ENCODE results near the gene FANCC.

The FANCC gene

DNA sequence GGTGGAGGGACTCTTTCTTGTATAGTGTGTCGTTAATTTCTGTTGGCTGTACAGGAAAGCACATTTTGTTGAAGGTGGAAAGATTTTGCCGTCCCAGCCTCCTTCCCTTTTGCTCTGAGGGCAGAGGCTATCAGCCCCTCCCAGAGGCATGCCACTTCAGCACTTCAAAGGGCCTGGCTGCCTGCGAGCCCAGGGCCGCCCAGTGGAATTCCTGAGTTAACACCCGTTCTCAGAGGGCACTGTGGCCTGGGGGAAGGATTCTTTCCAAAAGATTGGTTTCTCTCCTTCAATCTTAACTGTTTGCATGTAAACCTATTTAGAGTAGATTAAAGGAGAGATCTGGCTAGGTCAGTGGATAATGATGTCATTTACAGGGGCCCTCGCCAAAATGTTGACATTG lies 238.6 kb downstream of the FANCC start:
- DNase-seq: no peak

DNA sequence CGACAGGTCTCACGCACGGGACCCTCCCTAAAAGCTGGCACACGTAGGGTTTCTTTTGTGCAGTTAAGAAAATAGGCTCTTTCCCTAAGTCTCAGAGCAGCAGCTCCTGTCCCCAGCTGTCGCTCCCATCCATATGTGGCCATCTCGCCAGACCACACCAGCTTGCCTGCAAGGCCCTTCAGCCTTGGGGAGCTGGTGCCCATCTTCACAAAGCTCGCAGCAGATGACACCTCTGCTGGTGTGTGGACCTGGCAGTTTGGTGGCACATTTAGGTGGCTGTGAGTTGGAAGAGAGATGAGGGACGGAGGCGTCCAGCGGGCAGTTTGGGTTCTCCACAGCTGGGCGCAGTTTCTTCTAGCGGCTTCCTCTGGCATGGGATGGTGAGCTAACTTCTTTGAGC lies 239.0 kb downstream of the FANCC start:
- no peak for DNase-seq

DNA sequence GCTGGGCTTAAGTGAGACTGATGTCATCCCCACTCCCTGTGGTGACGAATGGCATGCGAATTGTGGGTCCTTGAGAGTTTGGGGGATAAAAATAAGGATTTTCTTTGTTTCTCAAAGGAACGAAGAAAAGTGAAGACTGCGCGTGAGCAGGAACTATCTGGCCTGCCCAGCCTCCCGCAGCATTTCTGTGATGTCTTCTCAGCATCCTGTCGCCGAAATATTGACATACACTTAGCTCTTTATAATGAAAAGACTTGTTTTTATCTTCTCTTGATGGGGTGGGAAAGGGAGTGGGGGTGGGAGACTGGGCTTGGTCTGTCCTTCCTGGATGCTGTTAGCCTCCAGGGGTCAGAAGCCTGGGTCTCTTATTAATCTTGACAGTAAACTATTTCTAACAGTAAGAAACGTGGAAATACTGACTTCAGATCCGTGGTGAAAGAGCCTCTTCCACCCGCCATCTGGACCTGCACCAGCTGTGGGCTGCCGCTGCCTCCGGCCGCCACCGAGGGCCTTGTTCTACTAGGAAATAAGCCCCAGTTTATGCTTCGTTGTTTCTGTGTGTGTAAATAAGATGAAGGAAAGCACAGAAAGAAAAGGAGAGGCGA lies 239.6 kb downstream of the FANCC start:
- DNase-seq: no peak

DNA sequence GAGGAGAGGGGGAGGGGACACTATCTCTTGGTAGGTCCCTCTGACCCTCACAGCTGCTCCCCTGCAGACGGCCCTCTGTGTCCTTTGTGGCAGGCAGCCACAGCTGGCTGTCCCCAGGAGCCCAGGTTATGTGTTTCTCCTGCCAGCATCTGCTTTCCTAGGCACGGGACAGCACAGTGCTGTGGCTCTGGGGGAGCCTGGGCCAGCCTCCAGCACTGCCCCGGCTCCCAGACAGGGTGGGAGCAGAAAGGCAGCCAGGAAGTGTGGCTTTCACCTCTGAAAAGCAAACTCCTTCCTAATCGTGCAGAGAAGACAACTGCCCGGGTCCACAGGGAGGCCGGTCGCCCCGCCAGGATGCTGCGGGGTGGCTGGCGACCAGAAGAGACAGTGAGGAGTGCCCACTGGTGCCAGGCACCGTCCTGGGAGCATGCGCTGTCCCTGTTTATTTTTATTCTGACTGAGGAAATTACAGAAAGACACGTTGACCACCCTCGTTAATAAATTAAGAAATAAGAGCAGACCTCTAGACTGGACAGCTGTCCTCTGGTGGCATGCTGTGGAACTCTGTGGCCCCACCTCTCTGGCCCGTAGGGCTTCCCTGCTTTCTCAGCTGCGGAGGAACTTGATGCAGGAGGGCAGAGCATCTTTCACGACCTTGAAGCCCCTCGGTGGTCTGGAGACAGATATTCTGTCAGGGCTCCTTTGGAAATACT lies 240.3 kb downstream of the FANCC start:
- no peak for DNase-seq

DNA sequence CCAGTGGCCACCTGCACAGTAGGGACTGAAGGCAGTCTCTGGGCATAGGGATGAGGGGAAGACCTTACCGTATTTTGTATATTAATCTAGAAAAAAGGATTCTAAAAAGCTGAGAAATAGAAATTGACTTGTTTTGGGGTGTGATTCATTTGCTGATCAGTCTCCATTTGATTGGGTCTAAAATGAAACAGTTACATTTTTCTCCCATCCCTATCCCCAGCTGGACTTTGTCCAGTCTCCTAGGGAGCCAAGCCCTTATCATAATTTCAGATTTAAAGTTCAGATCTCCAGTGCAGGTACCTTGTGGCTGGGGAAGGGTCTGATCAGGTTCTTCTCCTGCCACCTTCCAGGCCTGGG lies 240.8 kb downstream of the FANCC start:
- no peak for DNase-seq

DNA sequence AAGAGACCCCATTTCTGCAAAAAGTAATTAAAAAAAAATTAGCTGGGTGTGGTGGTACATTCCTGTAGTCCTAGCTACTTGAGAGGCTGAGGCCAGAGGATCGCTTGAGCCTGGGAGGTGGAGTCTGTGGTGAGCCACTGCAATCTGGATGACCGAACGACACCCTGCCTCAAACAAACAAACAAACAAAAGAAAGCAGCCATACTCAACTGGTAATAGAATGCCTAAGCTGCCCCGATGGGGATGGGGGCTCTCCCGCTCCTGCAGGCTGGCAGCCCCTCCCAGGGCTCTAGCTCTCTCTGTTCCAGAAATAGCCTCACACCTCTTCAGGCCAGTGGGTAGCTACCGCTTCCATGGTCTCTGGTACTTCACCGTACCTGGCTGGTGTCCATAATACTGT lies 241.8 kb downstream of the FANCC start:
- no peak for DNase-seq

DNA sequence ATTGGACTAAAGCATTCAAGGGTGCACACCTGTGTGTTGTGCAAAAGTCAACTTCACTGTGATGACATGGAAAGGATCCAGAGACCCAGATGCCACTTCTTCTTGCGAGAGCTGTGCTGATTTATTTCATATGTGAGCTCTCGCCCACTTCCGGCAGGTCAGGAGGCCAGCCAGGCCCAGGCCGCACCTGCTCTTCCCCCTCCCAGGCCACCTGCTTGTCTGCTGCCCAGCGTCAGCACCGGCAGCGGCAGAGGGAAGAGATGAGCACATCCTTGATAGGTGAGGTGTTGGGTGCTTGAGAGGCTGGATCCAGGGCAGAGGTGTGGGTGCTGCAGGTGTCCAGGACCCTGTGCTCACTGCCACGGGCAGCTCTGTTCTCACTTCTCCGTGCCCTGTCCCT lies 242.9 kb downstream of the FANCC start:
- no peak for DNase-seq

DNA sequence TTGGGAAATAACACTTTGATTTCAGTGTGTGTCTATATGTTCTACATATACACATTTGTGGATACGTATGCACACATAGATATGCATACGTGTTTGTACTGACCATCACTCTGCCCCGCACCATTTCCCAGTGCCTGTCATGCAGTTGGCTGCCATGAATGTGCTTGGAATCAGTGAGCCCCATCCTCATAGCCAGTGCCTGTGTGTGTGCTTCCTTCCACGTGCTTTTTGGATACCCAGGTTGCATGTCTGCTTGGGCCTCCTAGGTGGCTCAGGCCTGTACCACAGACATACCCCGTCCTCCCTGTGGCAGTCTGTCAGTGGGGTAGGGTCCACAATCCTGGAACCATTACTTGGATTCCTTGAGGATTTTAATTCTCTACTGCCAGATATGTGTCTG lies 243.6 kb downstream of the FANCC start:
- no peak for DNase-seq

DNA sequence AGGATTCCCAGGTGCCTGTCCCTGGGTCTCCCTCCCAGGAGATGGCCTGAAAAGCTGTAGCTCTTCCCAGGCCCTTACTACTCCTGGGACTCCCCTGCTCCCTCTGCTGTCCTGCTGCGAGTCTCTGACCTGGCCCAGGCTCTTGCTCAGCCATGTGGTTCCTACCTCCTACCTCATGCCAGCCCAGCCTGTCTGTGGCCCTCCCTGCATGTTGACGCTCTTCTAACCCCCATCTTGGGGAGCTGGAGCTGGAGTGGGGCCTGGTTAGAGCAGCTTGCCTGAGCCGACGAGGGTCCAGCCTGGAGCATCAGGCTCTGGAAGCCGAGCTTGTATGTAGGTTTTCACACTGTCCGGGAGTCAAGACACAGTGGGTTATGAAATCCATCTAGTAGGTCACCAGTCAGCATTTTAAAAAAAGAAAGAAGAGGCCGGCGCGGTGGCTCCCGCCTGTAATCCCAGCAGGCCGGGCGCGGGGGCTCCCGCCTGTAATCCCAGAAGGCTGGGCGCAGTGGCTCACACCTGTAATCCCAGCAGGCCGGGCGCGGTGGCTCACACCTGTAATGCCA lies 244.4 kb downstream of the FANCC start:
- DNase-seq: no peak

DNA sequence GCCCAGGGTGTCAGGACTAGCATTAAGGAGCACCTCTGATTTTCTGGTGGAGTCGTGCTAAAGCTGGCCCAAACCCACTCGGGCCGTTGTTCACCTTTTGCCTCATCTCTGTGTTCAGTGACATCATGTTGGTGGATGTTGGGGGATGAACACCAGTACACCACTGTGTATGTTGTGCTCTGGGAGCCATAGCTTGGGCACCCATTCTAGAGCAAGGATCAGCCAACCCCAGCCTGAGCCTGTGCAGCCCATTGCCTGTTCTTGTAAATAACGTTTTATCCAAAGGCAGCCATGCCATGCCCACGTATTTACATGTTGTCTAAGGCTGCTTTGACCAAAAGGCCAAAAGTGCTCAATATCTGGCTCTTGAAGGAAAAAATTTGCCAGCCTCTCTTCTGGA lies 245.6 kb downstream of the FANCC start:
- DNase-seq: no peak

DNA sequence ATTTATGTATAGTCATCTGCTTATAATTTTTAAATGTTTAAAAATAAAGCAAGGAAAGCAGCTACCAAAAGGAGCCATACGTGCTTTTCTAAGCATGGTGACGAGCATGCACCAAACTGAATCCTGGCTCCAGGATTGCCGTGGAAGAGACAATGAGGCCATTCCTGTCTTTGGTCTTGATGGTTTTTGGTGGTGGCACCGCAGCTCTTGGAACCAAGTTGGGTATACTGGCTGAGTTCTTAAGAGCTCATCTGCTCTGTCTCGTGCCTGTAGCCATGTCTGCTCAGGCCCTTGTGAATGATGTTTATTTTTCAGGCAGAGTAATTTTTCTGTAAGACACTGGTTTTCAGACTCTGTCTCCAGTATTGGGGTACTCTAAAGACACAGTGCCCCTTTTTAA lies 246.1 kb downstream of the FANCC start:
- DNase-seq: no peak

DNA sequence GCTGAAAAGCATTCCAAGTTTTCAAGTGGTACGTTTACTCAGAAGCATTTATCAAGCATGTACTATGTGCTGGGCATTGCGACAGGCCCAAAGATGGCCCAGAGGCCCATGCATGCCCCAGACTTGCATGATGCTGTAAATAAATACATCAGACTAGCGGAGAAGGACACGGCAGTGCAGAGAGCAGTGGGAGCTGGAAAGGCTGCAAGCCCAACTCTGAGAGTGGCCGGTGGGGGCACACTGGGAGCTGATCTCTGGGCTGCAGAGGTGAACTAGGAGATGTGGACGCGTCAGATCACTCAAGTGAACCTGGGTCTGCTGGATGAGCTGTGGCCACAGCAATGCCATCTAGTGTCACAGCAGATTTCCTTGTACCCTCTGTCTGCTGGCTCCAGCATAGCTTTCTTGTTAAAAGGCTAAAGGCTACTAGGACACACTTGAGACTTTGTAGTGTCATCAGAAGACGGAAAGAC lies 246.9 kb downstream of the FANCC start:
- DNase-seq: no peak

DNA sequence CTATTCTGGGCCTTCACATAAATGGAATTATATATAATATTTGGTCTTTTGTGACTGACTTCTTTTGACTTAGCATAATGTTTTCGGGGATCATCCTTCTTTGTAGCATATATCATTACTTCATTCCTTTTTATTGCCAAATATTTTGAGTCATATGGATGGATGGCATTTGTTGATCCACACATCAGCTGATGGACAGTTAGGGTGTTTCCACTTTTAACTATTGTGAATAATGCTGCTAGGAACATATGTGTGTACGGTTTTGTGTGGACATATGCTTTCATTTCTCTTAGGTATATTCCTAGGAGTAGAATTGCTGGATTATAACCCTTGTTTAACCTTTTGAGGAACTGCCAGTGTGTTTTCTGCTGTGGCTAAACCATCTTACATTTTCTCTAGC lies 249.6 kb downstream of the FANCC start:
- DNase-seq: no peak

DNA sequence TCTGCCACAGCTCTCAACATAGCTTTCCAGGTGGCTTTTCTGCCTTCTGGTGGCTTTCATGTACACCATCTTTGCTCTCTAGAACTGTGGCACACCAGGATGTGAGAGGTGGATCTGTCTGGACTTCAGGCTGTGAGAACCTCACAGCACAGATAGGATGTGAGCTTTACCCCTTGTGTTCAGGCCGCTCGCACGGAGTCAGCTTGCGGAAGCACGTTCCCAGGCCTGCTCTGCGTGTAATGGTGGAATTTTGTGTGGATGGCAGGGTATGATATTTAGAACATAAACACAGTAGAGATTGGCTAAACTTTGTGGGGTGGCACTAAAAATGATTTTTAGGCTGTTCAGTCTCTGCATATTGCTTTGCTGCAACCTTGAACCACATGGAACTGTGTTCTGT lies 250.5 kb downstream of the FANCC start:
- DNase-seq: no peak

DNA sequence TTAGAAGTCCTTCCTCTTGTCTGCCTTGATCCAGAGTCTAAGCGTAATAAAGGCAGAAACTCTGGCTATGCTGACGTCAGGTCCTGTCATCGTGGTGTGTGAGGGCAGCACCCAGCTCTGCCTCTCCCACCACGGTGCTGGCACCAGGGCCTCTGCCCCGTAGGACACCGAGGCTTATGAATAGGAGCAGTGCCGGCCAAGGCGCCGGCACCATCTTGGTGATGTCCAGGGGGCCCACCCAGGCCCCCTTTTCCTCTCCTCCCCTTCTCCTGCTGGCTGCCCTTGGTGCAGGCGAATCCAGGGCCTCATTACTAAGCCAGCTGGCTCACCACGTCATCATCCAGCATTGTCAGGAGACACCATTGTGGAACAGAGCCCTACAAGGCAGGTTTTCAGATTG lies 252.3 kb downstream of the FANCC start:
- DNase-seq: no peak

DNA sequence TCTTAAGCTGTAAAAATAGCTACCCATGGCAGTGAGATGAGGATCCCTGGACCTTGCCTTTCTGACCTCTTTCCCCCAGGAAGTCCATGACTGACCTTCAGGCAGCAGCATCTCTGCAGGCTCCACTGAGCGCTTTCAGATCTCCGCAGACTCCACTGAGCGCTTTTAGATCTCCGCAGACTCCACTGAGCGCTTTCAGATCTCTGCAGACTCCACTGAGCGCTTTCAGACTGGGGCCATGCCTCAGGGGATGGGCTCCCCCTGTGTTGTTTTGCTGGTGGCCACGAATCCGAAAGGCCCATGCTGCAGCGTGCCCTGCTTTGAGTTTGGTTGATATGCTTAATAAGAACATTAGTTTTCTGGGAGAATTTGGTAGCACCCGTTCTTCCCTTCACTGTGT lies 254.2 kb downstream of the FANCC start:
- no peak for DNase-seq

DNA sequence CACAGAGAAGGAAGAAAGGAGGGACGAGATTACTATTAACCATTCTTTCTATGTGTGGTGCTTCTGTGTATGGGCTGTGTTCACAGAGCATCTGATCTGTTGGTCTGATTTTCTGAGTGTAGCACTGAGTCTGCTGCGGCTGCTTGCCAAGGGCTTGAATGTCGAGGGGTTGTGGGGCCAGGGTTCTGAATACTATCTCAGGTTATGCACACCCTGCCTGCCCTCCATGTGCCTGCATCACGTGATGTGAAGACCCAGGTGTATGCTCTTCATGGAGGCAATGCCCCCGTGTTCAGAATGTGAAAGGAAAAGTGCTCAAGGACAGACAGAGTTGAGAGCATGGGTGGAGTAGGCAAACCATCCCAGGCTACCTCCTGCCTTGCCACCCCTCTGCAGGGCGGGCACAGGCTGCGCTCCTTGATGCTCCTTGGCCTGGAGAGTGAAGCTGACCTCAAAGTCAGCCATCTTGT lies 254.9 kb downstream of the FANCC start:
- DNase-seq: no peak

DNA sequence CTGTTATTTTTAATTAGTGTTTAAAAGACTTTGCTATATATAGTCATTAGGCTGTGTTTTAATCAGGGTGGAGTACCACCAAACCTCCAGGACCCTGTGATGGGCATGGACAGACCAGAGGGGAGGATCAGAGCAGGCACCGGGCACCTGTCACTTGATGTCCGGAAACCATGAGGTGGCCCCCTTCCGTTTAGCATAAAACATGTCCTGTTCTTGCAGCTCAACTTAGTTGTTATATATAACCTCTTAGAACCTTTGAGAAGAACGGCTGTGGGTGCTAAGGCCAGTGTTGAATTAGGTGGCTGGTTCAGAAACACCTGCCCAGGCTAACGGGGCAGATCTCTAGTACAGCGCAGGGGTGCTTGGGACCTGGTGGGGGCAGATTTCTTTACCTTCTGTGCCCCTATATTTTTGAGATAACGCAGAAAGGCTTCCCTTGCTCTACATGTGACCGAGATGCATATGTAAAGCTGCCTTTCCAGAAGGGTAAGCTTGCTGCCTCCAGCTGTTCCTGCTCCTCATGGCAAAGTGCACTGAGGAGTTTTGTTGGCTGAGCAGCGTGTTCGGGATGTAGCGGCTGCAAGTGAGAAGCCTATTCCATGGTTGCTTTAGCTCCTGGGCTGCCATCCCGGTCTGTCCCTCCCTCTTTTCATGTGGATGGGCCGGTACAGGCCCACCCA lies 255.5 kb downstream of the FANCC start:
- no peak for DNase-seq

DNA sequence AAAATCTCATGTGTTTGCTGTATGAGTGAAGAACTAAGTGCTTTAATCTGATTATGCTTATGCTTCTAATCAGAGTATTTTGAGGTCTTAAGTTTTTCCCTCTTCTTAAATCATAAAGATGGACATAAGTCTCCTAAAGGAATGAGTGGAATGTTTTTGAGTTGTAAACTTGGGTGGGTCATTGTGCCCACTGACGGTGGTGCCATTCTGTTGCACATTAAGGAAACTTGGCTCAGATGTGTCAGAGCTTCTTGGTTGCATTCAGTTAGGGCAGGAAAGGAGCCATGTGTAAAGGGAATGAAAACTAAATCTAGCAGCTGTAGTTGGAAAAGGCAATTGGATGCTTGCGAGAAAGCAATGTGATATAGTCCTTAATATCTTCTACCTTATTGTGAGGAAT lies 256.6 kb downstream of the FANCC start:
- no peak for DNase-seq

DNA sequence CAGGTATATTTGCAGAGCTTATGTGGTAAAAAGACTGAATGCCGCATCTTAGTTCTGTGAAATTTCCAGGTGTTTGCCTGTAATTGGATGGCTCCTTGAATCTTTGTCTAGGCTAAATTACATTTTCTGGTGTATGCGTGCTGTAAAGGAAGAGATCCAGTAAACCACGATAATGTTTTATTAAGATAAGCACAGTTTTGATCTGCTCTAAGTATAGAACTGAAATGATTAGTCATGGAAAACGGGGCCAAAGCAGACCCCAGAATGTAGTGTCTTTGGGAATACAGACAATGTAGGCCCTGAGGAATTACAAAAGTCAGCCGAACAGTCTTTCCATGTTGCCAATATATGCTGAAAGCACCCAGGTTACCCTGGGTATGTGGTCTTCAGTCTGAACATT lies 257.3 kb downstream of the FANCC start:
- no peak for DNase-seq

DNA sequence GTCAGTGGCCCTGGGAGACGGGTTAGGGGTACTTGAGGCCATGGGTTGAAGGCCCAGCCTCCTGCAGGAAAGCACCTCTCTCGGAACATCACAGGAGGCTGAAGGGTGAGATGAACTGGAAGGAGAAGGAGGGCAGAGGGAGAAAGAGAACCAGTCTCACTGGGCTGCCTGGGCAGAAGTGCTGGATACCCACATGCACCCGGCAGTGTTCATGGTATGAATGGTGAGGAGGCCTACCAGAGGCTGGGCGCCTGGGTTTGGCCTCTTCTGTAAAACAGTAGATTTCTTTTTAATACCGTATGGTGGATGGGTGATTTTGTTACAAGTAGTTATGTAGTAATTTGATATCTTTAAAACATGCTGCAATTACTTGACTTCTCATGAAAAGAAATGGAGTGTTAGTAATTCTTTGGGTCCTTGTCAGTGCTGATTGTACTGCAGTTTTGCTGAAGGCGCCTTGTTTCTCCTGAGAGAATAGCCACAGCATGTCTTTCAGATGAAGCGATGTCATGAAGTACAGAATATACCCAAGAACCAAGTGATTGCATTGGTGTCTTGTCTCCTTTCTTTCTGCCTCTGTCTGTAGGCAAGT lies 258.6 kb downstream of the FANCC start:
- DNase-seq: no peak

DNA sequence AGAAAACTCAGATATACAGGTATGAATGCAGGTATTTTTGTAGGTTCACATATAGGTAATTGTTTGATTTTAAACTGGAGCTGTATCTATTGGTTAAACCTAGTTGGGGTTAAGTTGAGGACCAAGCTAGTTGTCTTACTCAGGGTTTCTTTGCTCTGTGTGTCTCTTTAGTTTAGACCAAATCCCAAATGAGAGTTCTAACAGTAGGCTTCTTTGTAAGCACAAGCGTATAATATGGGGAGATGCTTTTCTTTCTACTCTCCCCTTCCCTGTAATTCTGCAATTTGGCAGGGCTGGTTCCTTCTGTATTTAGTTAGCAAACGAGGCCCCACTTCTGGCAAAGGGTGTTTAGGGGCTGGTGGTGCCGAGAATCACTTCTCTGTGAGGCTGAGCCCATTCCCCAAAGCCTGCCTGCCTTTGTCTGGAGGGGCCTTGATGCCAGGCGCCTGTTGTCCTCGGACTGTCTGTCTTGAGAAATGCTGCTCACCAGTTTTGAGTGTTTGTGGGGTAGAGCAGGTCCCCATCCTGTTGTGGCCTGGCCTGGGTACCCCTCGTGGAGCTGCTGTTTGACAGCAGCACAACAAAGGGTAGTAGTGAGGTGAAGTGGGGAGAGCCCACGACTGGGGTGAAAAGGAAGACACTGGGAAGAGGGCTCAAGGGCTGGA lies 259.3 kb downstream of the FANCC start:
- no peak for DNase-seq

DNA sequence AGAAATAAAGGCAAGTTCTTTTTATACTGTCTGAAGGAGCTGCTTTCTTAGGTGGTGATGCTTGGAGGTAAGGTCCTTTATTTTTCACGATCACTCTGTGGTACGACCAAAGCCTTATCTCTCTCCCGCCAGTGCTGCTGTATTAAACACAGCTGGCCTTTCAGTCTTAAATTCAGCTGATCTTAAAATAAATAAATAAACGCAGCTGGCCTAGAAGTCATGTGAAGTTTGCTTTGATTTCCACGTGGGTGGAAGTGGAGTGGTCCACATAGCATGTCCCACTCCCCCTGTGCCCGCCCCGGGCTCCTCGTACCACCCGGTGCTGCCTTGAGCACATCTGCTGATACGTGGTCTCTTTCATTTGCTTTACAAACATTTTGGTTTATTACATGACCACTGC lies 260.4 kb downstream of the FANCC start:
- no peak for DNase-seq
